Globus pallidus (tissue), 1 donor: ENCODE data around the gene PCDHB8.
A peak's percentile ranks its signal among the peaks of the same experiment; 100 is the strongest.
"Not testable (repeated sequence)": the region's sequence is repeated elsewhere in the genome, so short reads cannot be mapped to it uniquely, and the experiment has no call there.

Experiments
- DNase-seq: peaks from one replicate; pipeline ENCODE4 v3.0.0-alpha.2; 2015; ENCODE audit warnings: low spot score

PCDHB8 gene

DNA sequence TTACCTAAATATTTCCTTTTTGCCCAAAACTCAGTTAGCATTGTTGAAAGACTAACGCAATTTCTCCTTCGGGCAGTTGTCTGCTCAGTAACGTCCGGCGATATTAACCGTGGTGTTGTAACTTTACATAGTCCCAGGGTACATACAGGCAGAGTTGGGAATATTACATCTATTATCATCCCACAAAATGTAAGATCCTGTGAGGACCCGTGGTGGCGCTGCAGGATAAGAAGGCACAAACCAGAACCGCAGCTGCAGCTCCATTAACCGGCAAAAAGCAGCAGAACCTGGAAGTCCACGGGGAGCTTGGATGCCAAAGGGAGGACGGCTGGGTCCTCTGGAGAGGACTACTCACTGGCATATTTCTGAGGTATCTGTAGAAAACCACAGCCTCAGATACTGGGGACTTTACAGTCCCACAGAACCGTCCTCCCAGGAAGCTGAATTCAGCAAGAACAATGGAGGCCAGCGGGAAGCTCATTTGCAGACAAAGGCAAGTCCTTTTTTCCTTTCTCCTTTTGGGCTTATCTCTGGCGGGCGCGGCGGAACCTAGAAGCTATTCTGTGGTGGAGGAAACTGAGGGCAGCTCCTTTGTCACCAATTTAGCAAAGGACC, at the start of gene PCDHB8:
TSS of gene PCDHB8 (plus strand) at position 214 of the 615 bp plus-strand sequence. CDS start at position 459, 245 bp downstream.
- not testable (repeated sequence) for DNase-seq

DNA sequence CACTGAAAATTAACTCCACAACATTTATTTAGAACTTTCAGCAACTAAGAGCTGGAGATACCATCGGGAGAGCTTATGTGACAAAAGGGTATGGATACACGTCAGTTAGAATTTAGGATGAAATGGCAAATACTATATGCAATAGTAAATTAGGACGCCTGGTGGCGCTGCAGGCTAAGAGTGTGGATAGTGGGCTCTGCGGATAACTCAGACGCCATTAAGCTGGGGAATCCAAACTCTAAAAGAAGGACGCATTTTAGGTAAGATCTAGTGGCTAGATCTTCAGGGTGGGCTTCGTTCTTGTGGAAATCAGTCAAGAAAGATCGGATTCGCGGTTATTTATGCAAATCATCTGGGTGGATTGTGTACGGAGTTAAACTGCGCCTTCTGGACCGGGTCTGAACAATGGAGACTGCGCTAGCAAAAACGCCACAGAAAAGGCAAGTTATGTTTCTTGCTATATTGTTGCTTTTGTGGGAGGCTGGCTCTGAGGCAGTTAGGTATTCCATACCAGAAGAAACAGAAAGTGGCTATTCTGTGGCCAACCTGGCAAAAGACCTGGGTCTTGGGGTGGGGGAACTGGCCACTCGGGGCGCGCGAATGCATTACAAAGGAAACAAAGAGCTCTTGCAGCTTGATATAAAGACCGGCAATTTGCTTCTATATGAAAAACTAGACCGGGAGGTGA, 42.4 kb upstream of the PCDHB8 start, which contains the start of gene PCDHB5:
TSS of gene PCDHB5 (plus strand) at position 177 of the 688 bp plus-strand sequence. CDS start at position 406, 229 bp downstream.
- DNase-seq = peak; percentile 17

DNA sequence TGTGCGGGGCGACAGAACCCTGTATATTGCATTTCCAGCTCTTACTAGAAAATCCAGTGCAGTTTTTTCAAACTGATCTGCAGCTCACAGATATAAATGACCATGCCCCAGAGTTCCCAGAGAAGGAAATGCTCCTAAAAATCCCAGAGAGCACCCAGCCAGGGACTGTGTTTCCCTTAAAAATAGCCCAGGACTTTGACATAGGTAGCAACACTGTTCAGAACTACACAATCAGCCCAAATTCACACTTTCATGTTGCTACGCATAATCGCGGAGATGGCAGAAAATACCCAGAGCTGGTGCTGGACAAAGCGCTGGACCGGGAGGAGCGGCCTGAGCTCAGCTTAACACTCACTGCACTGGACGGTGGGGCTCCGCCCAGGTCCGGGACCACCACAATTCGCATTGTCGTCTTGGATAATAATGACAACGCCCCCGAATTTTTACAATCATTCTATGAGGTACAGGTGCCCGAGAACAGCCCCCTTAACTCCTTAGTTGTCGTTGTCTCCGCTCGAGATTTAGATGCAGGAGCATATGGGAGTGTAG, 41.8 kb upstream of the PCDHB8 start:
- DNase-seq = no peak

DNA sequence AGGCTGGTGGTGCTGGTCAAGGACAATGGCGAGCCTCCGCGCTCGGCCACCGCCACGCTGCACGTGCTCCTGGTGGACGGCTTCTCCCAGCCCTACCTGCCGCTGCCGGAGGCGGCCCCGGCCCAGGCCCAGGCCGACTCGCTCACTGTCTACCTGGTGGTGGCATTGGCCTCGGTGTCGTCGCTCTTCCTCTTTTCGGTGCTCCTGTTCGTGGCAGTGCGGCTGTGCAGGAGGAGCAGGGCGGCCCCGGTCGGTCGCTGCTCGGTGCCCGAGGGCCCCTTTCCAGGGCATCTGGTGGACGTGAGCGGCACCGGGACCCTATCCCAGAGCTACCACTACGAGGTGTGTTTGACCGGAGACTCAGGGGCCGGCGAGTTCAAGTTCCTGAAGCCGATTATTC, 40.2 kb upstream of the PCDHB8 start:
- DNase-seq = not testable (repeated sequence)

DNA sequence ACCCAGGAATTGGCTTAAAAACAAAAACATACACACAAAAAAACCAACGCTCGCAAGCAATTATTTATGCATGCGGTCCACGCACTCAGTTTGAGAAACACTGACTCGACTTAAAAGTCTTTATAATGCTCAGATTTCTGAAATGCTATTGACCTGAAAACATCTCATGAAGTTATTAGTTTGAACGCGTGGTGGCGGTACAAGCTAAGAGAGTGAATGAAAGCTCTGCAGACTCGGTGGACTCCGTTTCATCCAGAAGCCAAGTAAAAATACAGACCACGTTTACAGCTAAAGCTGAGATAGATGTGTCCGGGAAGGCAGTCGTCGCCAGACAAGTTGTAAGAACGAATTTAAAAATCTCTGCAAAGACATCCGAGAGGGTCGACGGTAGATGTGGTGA, 27.8 kb upstream of the PCDHB8 start, which contains the start of gene PCDHB6:
TSS of gene PCDHB6 (plus strand) at position 246 of the 400 bp plus-strand sequence. CDS start 201 bp downstream, outside the sequence.
- DNase-seq = no peak

DNA sequence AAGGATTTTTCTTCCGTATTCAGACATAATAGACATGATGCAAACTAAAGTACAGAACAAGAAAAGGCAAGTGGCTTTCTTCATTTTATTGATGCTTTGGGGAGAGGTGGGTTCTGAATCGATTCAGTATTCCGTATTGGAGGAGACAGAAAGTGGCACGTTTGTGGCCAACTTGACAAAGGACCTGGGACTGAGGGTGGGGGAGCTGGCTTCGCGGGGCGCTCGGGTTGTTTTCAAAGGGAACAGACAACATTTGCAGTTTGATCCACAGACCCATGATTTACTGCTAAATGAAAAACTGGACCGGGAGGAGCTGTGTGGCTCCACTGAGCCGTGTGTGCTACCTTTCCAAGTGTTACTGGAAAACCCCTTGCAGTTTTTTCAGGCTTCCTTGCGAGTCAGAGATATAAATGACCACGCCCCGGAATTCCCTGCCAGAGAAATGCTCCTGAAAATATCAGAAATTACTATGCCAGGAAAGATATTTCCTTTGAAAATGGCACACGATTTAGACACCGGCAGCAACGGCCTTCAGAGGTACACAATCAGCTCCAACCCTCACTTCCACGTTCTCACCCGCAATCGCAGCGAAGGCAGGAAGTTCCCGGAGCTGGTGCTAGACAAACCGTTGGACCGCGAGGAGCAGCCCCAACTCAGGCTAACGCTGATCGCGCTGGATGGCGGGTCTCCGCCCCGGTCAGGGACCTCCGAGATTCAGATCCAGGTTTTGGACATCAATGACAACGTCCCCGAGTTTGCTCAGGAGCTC, 27.2 kb upstream of the PCDHB8 start:
- no peak for DNase-seq

DNA sequence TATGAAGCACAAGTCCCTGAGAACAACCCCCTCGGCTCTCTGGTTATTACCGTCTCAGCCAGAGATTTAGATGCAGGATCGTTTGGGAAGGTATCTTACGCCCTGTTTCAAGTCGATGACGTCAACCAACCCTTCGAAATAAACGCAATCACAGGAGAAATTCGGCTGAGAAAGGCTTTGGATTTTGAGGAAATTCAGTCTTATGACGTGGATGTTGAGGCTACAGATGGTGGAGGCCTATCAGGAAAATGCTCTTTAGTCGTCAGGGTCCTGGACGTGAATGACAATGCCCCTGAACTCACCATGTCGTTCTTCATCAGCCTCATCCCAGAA, 26.6 kb upstream of the PCDHB8 start:
- DNase-seq = no peak

DNA sequence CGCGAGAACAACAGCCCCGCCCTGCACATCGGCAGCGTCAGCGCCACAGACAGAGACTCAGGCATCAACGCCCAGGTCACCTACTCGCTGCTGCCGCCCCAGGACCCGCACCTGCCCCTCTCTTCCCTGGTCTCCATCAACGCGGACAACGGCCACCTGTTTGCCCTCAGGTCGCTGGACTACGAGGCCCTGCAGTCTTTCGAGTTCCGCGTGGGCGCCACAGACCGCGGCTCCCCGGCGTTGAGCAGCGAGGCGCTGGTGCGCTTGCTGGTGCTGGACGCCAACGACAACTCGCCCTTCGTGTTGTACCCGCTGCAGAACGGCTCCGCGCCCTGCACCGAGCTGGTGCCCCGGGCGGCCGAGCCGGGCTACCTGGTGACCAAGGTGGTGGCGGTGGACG, 26.0 kb upstream of the PCDHB8 start:
- DNase-seq = not testable (repeated sequence)

DNA sequence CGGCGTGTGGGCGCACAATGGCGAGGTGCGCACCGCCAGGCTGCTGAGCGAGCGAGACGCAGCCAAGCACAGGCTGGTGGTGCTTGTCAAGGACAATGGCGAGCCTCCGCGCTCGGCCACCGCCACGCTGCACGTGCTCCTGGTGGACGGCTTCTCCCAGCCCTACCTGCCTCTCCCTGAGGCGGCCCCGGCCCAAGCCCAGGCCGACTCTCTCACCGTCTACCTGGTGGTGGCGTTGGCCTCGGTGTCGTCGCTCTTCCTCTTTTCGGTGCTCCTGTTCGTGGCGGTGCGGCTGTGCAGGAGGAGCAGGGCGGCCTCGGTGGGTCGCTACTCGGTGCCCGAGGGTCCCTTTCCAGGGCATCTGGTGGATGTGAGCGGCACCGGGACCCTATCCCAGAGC, 25.5 kb upstream of the PCDHB8 start:
- not testable (repeated sequence) for DNase-seq

DNA sequence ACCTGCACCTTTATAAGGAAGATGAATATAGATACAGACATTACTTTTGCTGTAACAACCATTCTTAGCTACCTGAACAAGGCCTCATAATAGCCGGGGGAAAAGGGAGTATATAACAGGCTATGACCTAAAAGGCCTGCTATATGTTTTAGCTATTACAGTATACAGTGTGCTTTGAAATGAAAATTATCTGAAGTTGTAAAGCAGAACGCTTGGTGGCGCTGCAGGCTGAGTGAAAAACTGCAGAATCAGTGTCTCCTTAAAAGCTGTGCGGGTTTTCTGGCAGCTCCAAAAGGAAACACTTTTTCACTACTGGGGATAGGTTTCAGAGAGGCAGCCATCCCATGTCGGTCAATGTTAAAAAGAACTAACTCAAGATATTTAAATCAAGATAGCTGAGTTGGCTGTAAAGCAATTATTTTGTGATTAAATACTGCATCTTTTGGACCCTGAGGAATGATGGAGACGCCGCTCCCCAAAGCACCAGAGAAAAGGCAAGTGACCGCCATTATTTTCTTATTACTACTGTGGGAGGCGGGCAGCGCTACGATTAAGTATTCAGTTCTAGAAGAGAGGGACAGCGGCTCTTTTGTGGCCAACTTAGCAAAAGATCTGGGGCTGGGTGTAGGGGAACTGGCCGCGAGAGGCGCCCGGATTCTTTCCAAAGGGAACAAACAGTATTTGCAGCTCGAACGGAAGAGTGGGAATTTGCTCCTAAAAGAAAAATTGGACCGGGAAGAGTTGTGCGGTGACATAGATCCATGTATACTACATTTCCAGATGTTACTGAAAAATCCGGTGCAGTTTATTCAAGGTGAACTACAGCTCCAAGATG, 21.8 kb upstream of the PCDHB8 start:
- no peak for DNase-seq

DNA sequence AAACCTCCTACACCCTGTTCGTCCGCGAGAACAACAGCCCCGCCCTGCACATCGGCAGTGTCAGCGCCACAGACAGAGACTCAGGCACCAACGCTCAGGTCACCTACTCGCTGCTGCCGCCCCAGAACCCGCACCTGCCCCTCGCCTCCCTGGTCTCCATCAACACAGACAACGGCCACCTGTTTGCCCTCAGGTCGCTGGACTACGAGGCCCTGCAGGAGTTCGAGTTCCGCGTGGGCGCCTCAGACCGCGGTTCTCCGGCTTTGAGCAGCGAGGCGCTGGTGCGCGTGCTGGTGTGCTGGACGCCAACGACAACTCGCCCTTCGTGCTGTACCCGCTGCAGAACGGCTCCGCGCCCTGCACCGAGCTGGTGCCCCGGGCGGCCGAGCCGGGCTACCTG, 20.2 kb upstream of the PCDHB8 start:
- not testable (repeated sequence) for DNase-seq

DNA sequence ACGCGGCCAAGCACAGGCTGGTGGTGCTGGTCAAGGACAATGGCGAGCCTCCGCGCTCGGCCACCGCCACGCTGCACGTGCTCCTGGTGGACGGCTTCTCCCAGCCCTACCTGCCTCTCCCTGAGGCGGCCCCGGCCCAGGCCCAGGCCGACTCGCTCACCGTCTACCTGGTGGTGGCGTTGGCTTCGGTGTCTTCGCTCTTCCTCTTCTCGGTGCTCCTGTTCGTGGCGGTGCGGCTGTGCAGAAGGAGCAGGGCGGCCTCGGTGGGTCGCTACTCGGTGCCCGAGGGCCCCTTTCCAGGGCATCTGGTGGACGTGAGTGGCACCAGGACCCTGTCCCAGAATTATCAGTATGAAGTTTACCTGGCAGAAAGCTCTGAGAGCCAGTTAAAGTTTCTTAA, 19.7 kb upstream of the PCDHB8 start:
- not testable (repeated sequence) for DNase-seq

DNA sequence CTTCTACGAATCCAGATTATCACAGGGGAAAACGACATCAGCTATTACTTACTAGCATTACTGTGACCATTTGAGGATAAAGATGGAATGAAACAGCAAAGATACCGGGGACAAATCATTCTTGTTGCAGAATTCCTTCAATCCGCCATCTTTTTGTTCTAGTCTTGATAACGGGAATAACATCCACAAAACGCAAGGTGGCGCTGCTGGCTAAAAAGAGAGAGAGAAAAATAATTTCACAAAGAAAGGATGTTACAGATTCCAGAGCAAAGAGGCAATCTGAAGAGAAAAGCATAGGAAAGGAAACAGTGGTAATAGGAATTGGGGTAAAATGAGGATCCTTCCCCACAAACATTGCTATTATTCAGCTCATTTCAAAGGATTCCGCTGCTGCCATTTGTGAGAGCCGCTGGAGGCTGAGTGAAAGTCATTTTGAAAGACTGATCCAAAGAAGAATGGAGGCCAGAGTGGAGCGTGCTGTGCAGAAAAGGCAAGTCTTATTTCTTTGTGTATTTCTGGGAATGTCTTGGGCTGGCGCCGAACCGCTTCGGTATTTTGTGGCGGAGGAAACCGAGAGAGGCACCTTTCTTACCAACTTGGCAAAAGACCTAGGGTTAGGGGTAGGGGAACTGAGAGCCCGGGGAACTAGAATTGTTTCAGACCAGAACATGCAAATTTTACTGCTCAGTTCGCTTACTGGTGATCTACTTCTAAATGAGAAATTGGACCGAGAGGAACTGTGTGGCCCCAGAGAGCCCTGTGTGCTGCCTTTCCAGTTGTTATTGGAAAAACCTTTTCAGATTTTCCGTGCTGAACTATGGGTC, 5.0 kb upstream of the PCDHB8 start, which contains the start of gene PCDHB7:
TSS of gene PCDHB7 (plus strand) at position 264 of the 824 bp plus-strand sequence. CDS start at position 456, 192 bp downstream.
- DNase-seq = peak; percentile 48

DNA sequence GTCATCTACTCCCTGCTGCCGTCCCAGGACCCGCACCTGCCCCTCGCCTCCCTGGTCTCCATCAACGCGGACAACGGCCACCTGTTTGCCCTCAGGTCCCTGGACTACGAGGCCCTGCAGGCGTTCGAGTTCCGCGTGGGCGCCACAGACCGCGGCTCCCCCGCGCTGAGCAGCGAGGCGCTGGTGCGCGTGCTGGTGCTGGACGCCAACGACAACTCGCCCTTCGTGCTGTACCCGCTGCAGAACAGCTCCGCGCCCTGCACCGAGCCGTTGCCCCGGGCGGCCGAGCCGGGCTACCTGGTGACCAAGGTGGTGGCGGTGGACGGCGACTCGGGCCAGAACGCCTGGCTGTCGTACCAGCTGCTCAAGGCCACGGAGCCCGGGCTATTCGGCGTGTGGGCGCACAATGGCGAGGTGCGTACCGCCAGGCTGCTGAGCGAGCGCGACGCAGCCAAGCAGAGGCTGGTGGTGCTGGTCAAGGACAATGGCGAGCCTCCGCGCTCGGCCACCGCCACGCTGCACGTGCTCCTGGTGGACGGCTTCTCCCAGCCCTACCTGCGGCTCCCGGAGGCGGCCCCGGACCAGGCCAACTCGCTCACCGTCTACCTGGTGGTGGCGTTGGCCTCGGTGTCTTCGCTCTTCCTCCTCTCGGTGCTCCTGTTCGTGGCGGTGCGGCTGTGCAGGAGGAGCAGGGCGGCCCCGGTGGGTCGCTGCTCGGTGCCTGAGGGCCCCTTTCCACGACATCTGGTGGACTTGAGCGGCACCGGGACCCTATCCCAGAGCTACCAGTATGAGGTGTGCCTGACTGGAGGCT, 3.1 kb upstream of the PCDHB8 start:
- DNase-seq = not testable (repeated sequence)

DNA sequence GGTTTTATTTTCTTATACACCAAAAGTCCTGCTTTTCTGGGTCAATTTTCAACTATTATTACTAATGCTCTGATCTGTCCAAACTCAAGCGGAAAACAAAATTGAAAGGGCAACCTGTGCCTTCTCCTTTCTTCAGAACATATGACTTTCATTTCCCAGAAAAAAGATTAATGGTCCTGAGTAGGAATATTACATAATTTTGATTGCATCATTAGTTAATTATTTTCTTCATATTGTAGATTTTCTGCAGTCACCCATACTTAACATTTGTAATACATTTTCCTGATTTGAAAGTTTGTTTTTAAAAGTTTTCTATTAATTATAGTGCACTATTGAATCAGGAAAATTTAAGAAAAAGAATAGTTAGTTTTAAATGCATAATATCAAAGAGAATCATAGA, 1.7 kb upstream of the PCDHB8 start:
- no peak for DNase-seq

DNA sequence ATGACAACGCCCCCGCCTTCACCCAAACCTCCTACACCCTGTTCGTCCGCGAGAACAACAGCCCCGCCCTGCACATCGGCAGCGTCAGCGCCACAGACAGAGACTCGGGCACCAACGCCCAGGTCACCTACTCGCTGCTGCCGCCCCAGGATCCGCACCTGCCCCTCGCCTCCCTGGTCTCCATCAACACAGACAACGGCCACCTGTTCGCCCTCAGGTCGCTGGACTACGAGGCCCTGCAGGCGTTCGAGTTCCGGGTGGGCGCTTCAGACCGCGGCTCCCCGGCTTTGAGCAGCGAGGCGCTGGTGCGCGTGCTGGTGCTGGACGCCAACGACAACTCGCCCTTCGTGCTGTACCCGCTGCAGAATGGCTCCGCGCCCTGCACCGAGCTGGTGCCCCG, 1.8 kb downstream of the PCDHB8 start:
- DNase-seq = not testable (repeated sequence)

DNA sequence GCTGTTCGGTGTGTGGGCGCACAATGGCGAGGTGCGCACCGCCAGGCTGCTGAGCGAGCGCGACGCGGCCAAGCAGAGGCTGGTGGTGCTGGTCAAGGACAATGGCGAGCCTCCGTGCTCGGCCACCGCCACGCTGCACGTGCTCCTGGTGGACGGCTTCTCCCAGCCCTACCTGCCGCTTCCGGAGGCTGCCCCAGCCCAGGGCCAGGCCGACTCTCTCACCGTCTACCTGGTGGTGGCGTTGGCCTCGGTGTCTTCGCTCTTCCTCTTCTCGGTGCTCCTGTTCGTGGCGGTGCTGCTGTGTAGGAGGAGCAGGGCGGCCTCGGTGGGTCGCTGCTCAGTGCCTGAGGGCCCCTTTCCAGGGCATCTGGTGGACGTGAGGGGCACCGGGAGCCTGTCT, 2.3 kb downstream of the PCDHB8 start:
- DNase-seq = not testable (repeated sequence)

DNA sequence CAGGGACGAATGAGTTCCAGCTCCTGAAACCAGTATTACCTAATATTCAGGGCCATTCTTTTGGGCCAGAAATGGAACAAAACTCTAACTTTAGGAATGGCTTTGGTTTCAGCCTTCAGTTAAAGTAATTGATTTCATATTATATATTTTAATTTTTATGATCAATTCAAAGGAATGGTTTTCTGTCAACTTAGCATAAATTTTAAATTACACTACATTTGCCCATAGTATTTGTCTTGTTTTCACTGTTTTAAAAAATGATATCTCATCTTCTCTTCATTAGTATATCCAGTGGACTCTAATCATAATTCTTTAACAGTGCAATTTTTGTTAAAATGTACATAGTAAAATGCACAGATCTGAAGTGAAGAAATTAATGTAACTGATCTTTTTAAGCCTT, 2.7 kb downstream of the PCDHB8 start:
- DNase-seq = no peak

DNA sequence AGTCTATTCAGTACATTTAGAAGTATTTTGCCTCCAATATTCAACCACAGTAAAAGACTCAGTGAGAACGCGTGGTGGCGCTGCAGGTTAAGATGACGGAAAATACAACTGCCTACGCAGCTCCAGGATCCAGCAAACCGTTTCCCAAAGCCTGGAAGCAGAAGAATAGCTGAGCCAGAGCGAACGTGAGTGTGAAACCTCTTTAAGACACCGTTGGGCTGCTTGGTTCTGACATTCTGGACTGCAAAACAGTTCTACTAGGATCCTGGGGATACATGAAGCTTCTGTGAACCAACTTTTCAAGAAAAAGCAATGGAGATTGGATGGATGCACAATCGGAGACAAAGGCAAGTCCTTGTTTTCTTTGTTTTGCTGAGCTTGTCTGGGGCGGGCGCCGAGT, 4.7 kb downstream of the PCDHB8 start, which contains the start of gene PCDHB16:
TSS of gene PCDHB16 (plus strand) at position 140 of the 400 bp plus-strand sequence. CDS start at position 313, 173 bp downstream.
- DNase-seq = peak; percentile 61
